ENCODE data around the gene RORC. TPM values are rescaled to one million over a fixed set of nuclear protein-coding genes. Genes with fewer than 3 reads are reported as not detected.
"Not testable (repeated sequence)": the region's sequence is repeated elsewhere in the genome, so short reads cannot be mapped to it uniquely, and the experiment has no call there.

Gene RORC
- polyA plus RNA-seq, 1 of the 3 experiments (the other 2 are of a cell fraction): not detected

DNA sequence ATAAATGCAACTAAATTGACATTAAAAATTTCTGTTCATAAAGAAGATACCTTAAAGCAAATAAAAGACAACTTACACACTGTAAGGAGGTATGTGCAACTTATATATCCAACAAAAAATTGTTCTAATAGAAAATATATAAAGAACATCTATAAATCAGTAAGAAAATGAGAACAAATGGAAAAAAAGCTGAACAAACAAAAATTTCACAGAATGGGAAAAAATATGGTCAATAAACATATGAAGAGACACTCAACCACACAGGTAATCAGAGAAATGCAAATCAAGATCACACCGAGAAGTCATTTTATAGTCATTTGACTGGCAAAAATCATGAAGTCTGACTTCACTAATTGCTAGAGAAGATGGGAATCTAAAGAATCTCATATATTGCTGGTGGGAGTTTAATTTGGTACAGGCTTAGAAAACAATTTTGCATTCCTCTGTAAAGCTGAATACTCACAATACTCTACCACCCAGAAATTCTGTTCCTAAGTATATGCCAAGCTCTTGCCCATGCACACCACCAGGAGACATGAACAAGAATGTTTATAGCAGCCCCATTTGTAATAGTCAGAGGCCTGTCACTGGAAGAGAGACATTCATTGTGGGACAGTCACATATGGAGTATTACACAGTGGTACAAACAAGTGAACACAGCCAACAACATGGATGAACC, 44.0 kb upstream of the RORC start:
- H3K4me1 ChIP-seq (ENCODE audit: control insufficient read depth in 1 of 2, insufficient read depth in 2 of 2, low read depth in 1 of 2, low read length in 1 of 2): no peaks in the 10 kb centered on the region
- no peak overlapping the region for H3K9ac ChIP-seq
- no peak overlapping the region for H3K4me3 ChIP-seq (ENCODE audit: low read depth in 2 of 2, low read length in 1 of 2)
- H3K4me2 ChIP-seq: no peak overlapping the region
- 92% methylated on average over 1 of the region's 1 CpG for WGBS (ENCODE audit: low lambda C conversion rate)
- no peak overlapping the region for H3K27ac ChIP-seq (ENCODE audit: low read depth in 2 of 2, low read length in 1 of 2)
- no peak for DNase-seq
- no peaks in the 10 kb centered on the region for H4K20me1 ChIP-seq (ENCODE audit: insufficient read depth)
- peaks cover 0 to 10% of the 10 kb centered on the region in 2 experiments for H3K36me3 ChIP-seq (replicated peaks in 1 of 2; ENCODE audit: control insufficient read depth in 1 of 2, insufficient read depth in 2 of 2, low read length in 1 of 2)
- TF ChIP-seq JUND (IDR thresholded peaks at IDR 0.05) (no peak), RAD21 (IDR thresholded peaks at IDR 0.05; ENCODE audit: low read length) (no peak), MXI1 (IDR thresholded peaks at IDR 0.05; ENCODE audit: low read depth, low read length) (no peak), FOXJ3 (CRISPR knock-in tag; IDR thresholded peaks at IDR 0.05) (no peak), RCOR1 (IDR thresholded peaks at IDR 0.05; ENCODE audit: low read length) (no peak), RXRA (IDR thresholded peaks at IDR 0.05; ENCODE audit: borderline replicate concordance, low read depth) (no peak), NFIC (IDR thresholded peaks at IDR 0.05; ENCODE audit: borderline replicate concordance) (no peak), GATA2 (CRISPR knock-in tag; IDR thresholded peaks at IDR 0.05) (no peak), MEF2A (IDR thresholded peaks at IDR 0.05; ENCODE audit: borderline replicate concordance, low read depth) (no peak), CHD2 (IDR thresholded peaks at IDR 0.05; ENCODE audit: low read length, partially characterized antibody) (no peak), POLR2AphosphoS5 (IDR thresholded peaks at IDR 0.05; ENCODE audit: low read depth, low read length) (no peak), TCF12 (IDR thresholded peaks at IDR 0.05) (no peak), TEAD4 (IDR thresholded peaks at IDR 0.05; ENCODE audit: borderline replicate concordance, insufficient read depth) (no peak), SMC3 (IDR thresholded peaks at IDR 0.05; ENCODE audit: low read depth, low read length) (no peak), ZBTB33 (IDR thresholded peaks at IDR 0.05; ENCODE audit: borderline replicate concordance, low read depth) (no peak), GABPA (IDR thresholded peaks at IDR 0.05; ENCODE audit: low read depth) (no peak), YY1 (IDR thresholded peaks at IDR 0.05; ENCODE audit: low read depth) (no peak), FOXM1 (IDR thresholded peaks at IDR 0.05; ENCODE audit: low read depth) (no peak)
- TF ChIP-seq, protein P1, sequence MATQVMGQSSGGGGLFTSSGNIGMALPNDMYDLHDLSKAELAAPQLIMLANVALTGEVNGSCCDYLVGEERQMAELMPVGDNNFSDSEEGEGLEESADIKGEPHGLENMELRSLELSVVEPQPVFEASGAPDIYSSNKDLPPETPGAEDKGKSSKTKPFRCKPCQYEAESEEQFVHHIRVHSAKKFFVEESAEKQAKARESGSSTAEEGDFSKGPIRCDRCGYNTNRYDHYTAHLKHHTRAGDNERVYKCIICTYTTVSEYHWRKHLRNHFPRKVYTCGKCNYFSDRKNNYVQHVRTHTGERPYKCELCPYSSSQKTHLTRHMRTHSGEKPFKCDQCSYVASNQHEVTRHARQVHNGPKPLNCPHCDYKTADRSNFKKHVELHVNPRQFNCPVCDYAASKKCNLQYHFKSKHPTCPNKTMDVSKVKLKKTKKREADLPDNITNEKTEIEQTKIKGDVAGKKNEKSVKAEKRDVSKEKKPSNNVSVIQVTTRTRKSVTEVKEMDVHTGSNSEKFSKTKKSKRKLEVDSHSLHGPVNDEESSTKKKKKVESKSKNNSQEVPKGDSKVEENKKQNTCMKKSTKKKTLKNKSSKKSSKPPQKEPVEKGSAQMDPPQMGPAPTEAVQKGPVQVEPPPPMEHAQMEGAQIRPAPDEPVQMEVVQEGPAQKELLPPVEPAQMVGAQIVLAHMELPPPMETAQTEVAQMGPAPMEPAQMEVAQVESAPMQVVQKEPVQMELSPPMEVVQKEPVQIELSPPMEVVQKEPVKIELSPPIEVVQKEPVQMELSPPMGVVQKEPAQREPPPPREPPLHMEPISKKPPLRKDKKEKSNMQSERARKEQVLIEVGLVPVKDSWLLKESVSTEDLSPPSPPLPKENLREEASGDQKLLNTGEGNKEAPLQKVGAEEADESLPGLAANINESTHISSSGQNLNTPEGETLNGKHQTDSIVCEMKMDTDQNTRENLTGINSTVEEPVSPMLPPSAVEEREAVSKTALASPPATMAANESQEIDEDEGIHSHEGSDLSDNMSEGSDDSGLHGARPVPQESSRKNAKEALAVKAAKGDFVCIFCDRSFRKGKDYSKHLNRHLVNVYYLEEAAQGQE (IDR thresholded peaks at IDR 0.05; ENCODE audit: low read depth, low read length): no peak
- H3K79me2 ChIP-seq (ENCODE audit: insufficient read depth): no peaks in the 10 kb centered on the region
- no peak overlapping the region for H2AFZ ChIP-seq (ENCODE audit: low read depth)
- POLR2A ChIA-PET: no interaction called here
- H3K27me3 ChIP-seq (ENCODE audit: insufficient read depth): no peaks in the 10 kb centered on the region
- H3K9me2 ChIP-seq: no peaks in the 10 kb centered on the region
- CTCF ChIA-PET: interaction anchor here (0.7 to 1.4 kb wide), 3 partner anchors 17 to 249 kb away, joined by 3 read pairs; no protein-coding TSS in a partner anchor
- no peaks in the 10 kb centered on the region for H3F3A ChIP-seq (replicated peaks; ENCODE audit: insufficient read depth)
- no peaks in the 10 kb centered on the region for H3K9me3 ChIP-seq

DNA sequence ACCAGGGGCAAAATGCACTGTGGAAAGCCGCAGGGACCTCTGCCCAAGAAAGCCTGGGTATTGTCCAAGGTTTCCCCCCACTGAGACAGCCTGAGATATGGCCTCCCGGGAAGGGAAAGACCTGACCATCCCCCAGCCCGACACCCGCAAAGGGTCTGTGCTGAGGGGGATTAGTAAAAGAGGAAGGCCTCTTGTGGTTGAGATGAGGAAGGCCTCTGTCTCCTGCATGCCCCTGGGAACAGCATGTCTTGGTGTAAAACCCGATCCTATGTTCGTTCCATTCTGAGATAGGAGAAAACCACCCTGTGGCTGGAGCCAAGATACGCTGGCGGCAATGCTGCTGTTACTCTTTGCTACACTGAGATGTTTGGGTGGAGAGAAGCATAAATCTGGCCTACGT, 41.2 kb upstream of the RORC start:
- POLR2A ChIA-PET; H3K9me2 ChIP-seq; H3K9me3 ChIP-seq; H2AFZ ChIP-seq (ENCODE audit: low read depth); DNase-seq; H3F3A ChIP-seq (replicated peaks; ENCODE audit: insufficient read depth); H3K4me2 ChIP-seq; H3K4me1 ChIP-seq (ENCODE audit: control insufficient read depth in 1 of 2, insufficient read depth in 2 of 2, low read depth in 1 of 2, low read length in 1 of 2); H3K9ac ChIP-seq; H3K27me3 ChIP-seq (ENCODE audit: insufficient read depth); H3K4me3 ChIP-seq (ENCODE audit: low read depth in 2 of 2, low read length in 1 of 2); H3K79me2 ChIP-seq (ENCODE audit: insufficient read depth); H3K27ac ChIP-seq (ENCODE audit: low read depth in 2 of 2, low read length in 1 of 2); H4K20me1 ChIP-seq (ENCODE audit: insufficient read depth): not testable (repeated sequence)
- WGBS (ENCODE audit: low lambda C conversion rate): 83% methylated on average over 9 of the region's 9 CpGs
- H3K36me3 ChIP-seq (replicated peaks in 1 of 2; ENCODE audit: control insufficient read depth in 1 of 2, insufficient read depth in 2 of 2, low read length in 1 of 2): peaks cover 0 to 10% of the 10 kb centered on the region in 2 experiments
- CTCF ChIA-PET: interaction anchor here (1.1 kb wide), 1 partner anchor 25 kb away, joined by 3 read pairs; no protein-coding TSS in a partner anchor

All from SK-N-SH (cell line).